Subcutaneous abdominal adipose tissue (tissue), 5 donors: ENCODE results near the gene NRG3.

ENCODE experiments used
- H3K27ac ChIP-seq: one replicate; pipeline ENCODE4 v1.7.0; 2013; ENCODE audit warnings: low read depth, mild to moderate bottlenecking, inconsistent platforms, low read length, moderate library complexity
- H3K27me3 ChIP-seq, 5 donors: one replicate each; pipeline ENCODE4 v1.7.0; 2013; ENCODE audit warnings: low read length in 5 of 5, inconsistent platforms in 1 of 5; ENCODE audit not compliant: control insufficient read depth in 5 of 5, insufficient read depth in 4 of 5
- H3K36me3 ChIP-seq, 5 donors: one replicate each; pipeline ENCODE4 v1.7.0; 2013; ENCODE audit warnings: low read length in 5 of 5; ENCODE audit not compliant: control insufficient read depth in 5 of 5, insufficient read depth in 5 of 5
- H3K4me1 ChIP-seq, 5 donors: one replicate each; pipeline ENCODE4 v1.7.0; 2013; ENCODE audit warnings: low read length in 5 of 5, mild to moderate bottlenecking in 3 of 5, moderate library complexity in 1 of 5; ENCODE audit not compliant: control insufficient read depth in 5 of 5, insufficient read depth in 5 of 5
- H3K4me3 ChIP-seq, 5 donors: one replicate each; pipeline ENCODE4 v1.7.0; 2013; ENCODE audit warnings: low read length in 5 of 5, low read depth in 1 of 5
- H3K9ac ChIP-seq, 5 donors: one replicate each; pipeline ENCODE4 v1.7.0; 2013; ENCODE audit warnings: low read length in 5 of 5, mild to moderate bottlenecking in 4 of 5, moderate library complexity in 3 of 5
- H3K9me3 ChIP-seq, 5 donors: one replicate each; pipeline ENCODE4 v1.7.0; 2013; ENCODE audit warnings: low read length in 5 of 5; ENCODE audit not compliant: control insufficient read depth in 5 of 5
- donor health status: healthy.
- donor health status: healthy.
- donor health status: healthy.
- donor health status: healthy.
- donor health status: healthy.

NRG3 gene

DNA sequence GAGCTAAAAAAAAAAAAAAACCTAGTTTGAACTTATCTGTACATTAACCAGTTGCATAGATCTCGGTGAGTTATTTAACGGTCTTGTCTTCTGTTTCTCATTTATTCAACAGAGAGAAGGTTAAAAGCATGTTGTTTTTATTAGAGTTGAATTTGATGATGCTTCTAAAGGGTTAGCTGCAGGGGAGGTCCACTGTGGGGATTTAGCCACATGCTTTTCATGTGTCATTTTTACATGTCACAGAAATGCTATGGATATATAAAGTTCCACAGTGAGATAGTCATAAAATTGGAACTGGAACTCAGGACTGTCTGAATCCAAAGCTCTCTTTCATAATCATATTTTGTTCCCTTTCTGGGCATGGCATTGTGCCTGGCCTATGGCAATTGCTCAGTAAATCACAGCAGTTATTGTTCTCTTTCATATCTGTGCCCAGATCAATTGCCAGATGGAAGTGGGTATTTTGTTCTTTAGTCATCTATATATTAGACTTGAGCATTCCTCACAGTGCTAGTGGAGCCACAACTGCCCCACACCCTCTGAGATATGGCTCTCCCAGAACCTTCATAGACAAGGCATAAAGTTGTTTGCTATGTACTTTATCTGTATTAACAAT lies 578.8 kb downstream of the NRG3 start:
- H3K27ac ChIP-seq = no peak overlapping the region
- no peak overlapping the region for H3K9ac ChIP-seq
- H3K27me3 ChIP-seq = no peaks in the 10 kb centered on the region
- H3K4me1 ChIP-seq = no peaks in the 10 kb centered on the region
- H3K9me3 ChIP-seq = no peaks in the 10 kb centered on the region
- H3K4me3 ChIP-seq = no peak overlapping the region
- no peaks in the 10 kb centered on the region for H3K36me3 ChIP-seq

DNA sequence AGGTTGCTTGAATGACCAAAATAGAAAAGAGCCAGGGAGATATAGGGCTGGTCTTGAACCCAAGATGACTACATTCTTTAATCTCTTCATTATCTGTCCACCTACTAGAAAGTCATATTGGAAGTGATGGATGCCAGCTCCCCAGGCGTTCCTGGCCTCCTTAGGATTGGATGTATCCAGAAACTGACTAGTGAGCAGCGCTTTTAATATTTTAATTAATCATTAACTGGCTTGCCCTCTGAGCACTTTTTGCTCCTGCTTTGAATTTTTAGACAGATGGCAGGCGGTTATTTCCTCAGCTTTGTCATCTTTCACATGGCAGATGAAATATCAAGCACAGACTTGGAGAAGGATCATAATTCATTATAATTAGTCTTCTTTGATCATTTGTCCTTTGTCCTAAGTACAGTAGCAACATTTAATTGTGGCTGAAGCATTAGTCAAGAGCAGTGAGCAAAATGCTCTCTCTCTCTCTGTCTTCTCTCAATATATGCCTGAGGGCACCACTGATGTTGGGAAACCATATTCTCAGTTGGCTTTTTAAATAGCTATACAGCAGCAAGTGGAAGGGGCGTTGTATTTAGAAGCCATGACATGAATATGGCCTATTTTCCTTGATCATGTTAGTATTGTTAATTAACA lies 588.0 kb downstream of the NRG3 start:
- Histone ChIP-seq H3K36me3 (no peaks in the 10 kb centered on the region), H3K27me3 (no peaks in the 10 kb centered on the region), H3K9ac (no peak overlapping the region), H3K27ac (no peak overlapping the region), H3K4me1 (no peaks in the 10 kb centered on the region), H3K4me3 (no peak overlapping the region), H3K9me3 (no peaks in the 10 kb centered on the region)

DNA sequence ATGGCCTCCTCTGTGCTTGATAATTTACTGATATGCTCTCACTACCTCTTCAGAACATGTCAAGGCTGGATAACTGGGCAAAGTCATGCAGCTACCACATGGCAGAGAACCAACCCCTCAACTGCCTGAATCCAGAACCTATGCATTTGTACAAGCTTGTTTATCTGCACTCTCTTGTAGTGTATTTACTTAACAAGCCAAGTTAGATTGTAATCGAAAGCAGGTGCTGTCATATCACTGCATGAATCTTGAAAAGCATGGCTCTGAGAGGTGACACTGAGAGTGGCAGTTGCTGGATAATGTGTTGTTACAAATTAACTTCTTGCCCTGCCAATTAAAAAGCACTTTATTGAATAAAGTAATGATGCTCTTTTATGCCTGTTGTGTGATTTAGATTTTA lies 588.6 kb downstream of the NRG3 start:
- H3K27ac ChIP-seq = no peak overlapping the region
- no peaks in the 10 kb centered on the region for H3K9me3 ChIP-seq

DNA sequence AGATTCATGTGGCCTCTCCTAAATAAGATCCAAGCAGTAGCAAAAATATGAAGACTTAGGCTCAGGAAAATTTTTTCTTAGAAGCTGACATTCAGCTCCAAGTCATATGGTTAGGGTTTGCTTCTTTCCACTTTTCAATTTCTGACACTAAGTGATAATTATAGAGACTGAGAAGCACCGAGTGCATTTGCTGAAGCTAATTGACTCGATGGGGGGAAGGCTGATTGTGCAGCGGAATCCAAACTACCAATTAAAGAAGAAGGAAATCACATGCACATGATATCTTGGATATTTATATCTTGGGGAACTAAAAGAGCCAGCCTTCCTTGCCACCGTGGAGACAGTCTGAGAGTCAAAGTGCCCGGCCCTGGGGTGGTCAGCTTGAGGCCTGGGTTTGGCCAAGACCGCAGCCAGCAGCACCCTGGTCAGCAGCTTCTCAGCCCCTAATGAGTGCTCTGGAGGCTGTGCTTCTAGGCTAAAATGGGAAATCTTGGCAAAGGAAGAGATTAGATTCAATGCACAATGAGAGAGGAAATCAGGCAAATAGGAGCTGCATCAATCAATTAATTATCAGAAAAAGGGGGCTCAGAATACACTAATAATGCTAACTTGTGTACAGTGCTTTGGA lies 589.3 kb downstream of the NRG3 start:
- no peak overlapping the region for H3K27ac ChIP-seq
- H3K9ac ChIP-seq = no peak overlapping the region
- no peaks in the 10 kb centered on the region for H3K4me1 ChIP-seq
- no peaks in the 10 kb centered on the region for H3K27me3 ChIP-seq
- no peaks in the 10 kb centered on the region for H3K9me3 ChIP-seq
- no peak overlapping the region for H3K4me3 ChIP-seq
- H3K36me3 ChIP-seq = no peaks in the 10 kb centered on the region

More for the DNA sequence above, 588.6 kb downstream of the NRG3 start:
- no peaks in the 10 kb centered on the region for H3K4me1 ChIP-seq
- no peaks in the 10 kb centered on the region for H3K36me3 ChIP-seq
- no peak overlapping the region for H3K4me3 ChIP-seq
- H3K9ac ChIP-seq = no peak overlapping the region
- no peaks in the 10 kb centered on the region for H3K27me3 ChIP-seq

DNA sequence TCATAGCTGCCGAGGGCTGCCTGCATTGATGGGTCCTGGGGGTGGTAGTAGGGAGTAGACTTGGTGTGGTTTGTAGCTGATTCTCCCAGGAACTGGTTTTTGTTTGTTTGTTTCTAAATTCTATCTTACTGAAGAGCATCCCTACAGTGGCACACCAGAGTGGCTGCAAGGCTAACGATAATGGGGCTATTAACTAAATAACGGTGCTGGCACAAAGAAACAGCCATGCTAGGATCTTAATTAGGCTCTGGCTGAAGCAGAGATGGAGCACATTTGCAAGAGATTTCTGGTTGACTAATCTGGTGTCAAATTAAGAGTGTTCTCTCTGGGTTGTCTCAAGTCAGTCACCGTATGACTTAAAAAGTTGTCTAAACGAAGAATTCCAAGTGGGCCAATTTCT lies 590.0 kb downstream of the NRG3 start:
- Histone ChIP-seq H3K27me3 (no peaks in the 10 kb centered on the region), H3K9me3 (no peaks in the 10 kb centered on the region), H3K9ac (no peak overlapping the region), H3K36me3 (no peaks in the 10 kb centered on the region), H3K4me3 (no peak overlapping the region), H3K27ac (no peak overlapping the region), H3K4me1 (no peaks in the 10 kb centered on the region)

DNA sequence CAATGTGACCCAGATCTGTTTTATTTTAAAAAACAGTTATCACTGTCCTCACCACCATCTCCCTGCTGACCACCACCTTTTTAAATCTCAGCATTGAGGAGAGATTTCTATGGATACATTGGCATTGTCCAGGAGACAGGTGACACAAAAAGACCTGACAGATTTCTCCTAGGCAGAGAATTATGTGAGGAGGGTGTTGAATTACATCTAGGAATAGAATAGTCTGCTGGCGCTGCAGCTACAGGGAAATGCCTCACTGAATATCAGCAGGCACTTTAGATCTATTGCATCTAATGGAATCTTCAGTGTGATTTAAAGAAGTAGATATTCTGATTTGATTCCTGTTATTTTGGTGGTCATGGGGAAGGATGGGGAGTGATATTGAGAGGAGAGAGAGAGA lies 593.5 kb downstream of the NRG3 start:
- H3K27ac ChIP-seq = no peak overlapping the region
- no peaks in the 10 kb centered on the region for H3K27me3 ChIP-seq
- H3K9ac ChIP-seq = no peak overlapping the region
- H3K4me3 ChIP-seq = no peak overlapping the region
- no peaks in the 10 kb centered on the region for H3K36me3 ChIP-seq
- peaks cover 0 to under 1% (median 0%) of the 10 kb centered on the region in 5 donors for H3K9me3 ChIP-seq
- H3K4me1 ChIP-seq = no peaks in the 10 kb centered on the region

DNA sequence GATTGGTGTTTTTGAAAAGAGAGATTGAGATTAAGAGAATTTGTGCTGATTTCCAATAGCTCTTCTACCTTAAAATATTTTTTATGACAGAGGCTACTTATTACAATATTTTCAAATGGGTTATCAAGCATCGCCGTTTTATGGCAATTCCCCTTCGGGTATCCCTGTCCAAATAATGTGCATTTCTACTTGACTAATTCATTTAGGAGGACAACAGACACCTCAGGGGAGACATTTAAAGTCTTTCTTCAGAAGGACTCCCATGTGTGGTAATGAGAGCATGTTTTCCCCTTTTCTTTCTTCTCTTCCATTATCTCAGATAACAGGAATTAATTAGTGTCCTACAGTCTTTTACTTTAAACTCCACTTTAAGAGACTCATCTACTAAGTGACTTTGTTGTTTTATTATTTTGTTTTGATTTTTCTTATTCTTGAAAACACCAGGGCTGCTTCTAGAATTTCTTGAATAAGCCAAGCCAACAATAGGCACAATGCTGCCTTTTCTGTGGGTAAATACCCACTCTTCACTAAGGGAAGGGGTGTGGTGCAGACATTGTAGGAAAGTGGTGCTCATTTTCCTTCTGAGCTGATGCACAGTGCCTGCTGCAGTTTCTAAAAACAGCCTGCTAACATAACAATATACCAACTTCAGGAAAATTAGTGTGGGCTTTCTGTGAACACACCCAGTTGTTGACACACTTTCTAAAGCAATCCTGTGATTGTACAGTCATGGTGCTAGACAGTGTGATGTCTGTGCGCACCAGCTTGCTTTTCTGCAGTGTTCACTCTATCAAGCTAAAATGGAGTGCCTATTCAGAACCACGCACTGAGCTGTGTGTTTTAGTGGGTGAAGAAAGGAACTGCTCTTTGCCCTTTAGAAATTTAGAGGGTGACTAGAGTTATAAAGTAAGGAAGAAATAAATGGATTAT lies 597.7 kb downstream of the NRG3 start:
- no peaks in the 10 kb centered on the region for H3K4me1 ChIP-seq

DNA sequence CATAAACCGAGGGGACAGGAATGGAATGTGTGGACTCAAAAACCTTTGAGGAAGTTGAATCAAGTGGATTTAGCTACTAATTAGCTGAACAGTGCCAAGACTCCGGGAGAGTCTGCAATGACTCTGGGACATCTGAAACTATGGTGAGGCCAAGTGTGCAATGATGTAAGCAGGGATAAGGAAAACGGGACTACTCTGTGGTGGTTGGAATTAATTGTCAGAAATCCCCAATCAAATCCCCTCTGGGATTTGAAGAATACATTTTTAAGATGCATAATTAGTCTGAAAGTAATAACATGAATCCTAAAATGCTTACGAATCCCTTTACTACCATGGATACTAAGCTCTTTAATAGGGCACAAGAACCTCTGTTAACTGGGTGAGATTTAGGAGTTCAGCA lies 602.8 kb downstream of the NRG3 start:
- Histone ChIP-seq H3K27me3 (no peaks in the 10 kb centered on the region), H3K4me3 (no peak overlapping the region)

More for the DNA sequence above, 597.7 kb downstream of the NRG3 start:
- no peak overlapping the region for H3K4me3 ChIP-seq
- H3K27me3 ChIP-seq = no peaks in the 10 kb centered on the region
- no peak overlapping the region for H3K9ac ChIP-seq
- no peak overlapping the region for H3K27ac ChIP-seq
- H3K36me3 ChIP-seq = no peaks in the 10 kb centered on the region
- H3K9me3 ChIP-seq = peaks cover 0 to 3% (median 0%) of the 10 kb centered on the region in 5 donors

DNA sequence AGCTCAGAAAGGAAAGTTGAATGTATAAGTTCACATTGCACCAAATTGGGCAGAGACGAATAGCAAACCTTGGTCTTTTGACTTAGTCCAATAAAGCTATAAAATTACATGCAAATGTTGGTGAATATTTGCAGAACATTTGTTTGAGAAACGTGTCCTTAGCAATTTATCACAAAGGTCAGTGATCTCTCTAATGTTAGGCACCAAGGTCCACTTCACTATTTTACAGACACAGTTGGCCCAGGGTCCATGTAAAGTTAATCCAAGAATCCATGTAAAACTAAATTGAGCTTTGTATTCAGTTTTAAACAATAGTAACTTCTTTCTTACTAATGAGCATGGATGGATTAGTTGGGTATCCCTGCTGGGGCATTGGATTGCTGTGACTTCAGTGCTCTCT lies 617.7 kb downstream of the NRG3 start:
- Histone ChIP-seq H3K9ac (no peak overlapping the region), H3K27me3 (no peaks in the 10 kb centered on the region), H3K9me3 (peaks cover 0 to 3% (median 0%) of the 10 kb centered on the region in 5 donors), H3K4me1 (no peaks in the 10 kb centered on the region), H3K4me3 (no peak overlapping the region), H3K27ac (no peak overlapping the region), H3K36me3 (no peaks in the 10 kb centered on the region)

More for the DNA sequence above, 602.8 kb downstream of the NRG3 start:
- Histone ChIP-seq H3K4me1 (no peaks in the 10 kb centered on the region), H3K9ac (no peak overlapping the region), H3K36me3 (no peaks in the 10 kb centered on the region), H3K9me3 (peaks cover 0 to 3% (median 0%) of the 10 kb centered on the region in 5 donors), H3K27ac (no peak overlapping the region)
